ENCODE measurements around the gene C10orf62. TPM values are rescaled to one million over a fixed set of nuclear protein-coding genes. Genes with fewer than 3 reads are reported as not detected.

C10orf62 gene
- total and polyA plus RNA-seq, 2 experiments from 2014 or later = not detected

GRCh38 chr10:97543025-97543546 is 46.4 kb upstream of the C10orf62 start:
- H3K27ac ChIP-seq (ENCODE audit: low read depth) = no peak overlapping the region
- H3K4me3 ChIP-seq = no peak overlapping the region
- peaks cover 8% of the 10 kb centered on the region for H3K27me3 Mint-ChIP-seq (ENCODE audit: insufficient read depth, low read depth, poor library complexity)
- no peak for ATAC-seq
- no peak overlapping the region for H3K4me3 Mint-ChIP-seq
- peak overlapping the region; percentile 7 for H3K27ac Mint-ChIP-seq
- H3K9me2 ChIP-seq (ENCODE audit: insufficient read depth) = no peaks in the 10 kb centered on the region
- TF ChIP-seq ZNF114 (CRISPR knock-in tag; IDR thresholded peaks at IDR 0.05) = no peak
- no peak for TF ChIP-seq JUNB (IDR thresholded peaks at IDR 0.05; ENCODE audit: unreplicated experiment)
- TF ChIP-seq POLR2AphosphoS5 (IDR thresholded peaks at IDR 0.05; ENCODE audit: low read depth) = no peak
- no peak for TF ChIP-seq NANOG (IDR thresholded peaks at IDR 0.05; ENCODE audit: borderline replicate concordance)
- no peak for TF ChIP-seq REST (IDR thresholded peaks at IDR 0.05; ENCODE audit: unreplicated experiment)
- no peak for TF ChIP-seq CREB1 (CRISPR knock-in tag; IDR thresholded peaks at IDR 0.05; ENCODE audit: low read depth)
- no peak for TF ChIP-seq EZH2phosphoT487 (IDR thresholded peaks at IDR 0.05; ENCODE audit: unreplicated experiment)
- no peak for TF ChIP-seq ZNF331 (CRISPR knock-in tag; IDR thresholded peaks at IDR 0.05; ENCODE audit: low read depth)
- TF ChIP-seq EZH2 (IDR thresholded peaks at IDR 0.05; ENCODE audit: low read depth, unreplicated experiment) = no peak
- no peak for TF ChIP-seq CTCF (conservative IDR thresholded peaks at IDR 0.05; ENCODE audit: low read depth in 2 of 2)
- no peak overlapping the region for H3K4me2 ChIP-seq
- H3K36me3 Mint-ChIP-seq (ENCODE audit: low read depth) = no peaks in the 10 kb centered on the region
- DNase-seq (ENCODE audit: low spot score) = no peak
- H3F3A ChIP-seq (replicated peaks; ENCODE audit: low read depth) = 0 out of 2 replicates have a peak, but pooled peaks cover 7% of the 10 kb centered on the region
- no peak overlapping the region for H2AFZ ChIP-seq
- no peaks in the 10 kb centered on the region; the same call in 2 of the 3 replicates for H3K9me3 Mint-ChIP-seq
- H3K79me2 ChIP-seq (replicated peaks; ENCODE audit: insufficient read depth) = peaks cover 9% of the 10 kb centered on the region
- H3K4me1 ChIP-seq (ENCODE audit: insufficient read depth) = peaks cover 19% of the 10 kb centered on the region
- H3K27me3 ChIP-seq (ENCODE audit: insufficient read depth) = no peaks in the 10 kb centered on the region
- H4K20me1 ChIP-seq (replicated peaks; ENCODE audit: insufficient read depth) = no peaks in the 10 kb centered on the region
- no peaks in the 10 kb centered on the region for H3K36me3 ChIP-seq (ENCODE audit: insufficient read depth)
- peaks cover 32% of the 10 kb centered on the region for H3K4me1 Mint-ChIP-seq
